Thymus (tissue), 11 donors: Measurements from ENCODE around the gene LRMDA. TPM values are rescaled to one million over a fixed set of nuclear protein-coding genes. Genes with fewer than 3 reads are reported as not detected.

Source experiments
- DNase-seq, 9 donors: peaks; one replicate each; pipeline ENCODE4 v3.0.0-alpha.2; 2013; ENCODE audit warnings: low spot score in 9 of 9, low read depth in 6 of 9, missing footprints in 1 of 9
- H3K27ac ChIP-seq, 2 donors: one replicate each; pipeline ENCODE4 v1.5.1; 2013; ENCODE audit warnings: control low read depth in 1 of 2, low read depth in 1 of 2, low read length in 1 of 2, mild to moderate bottlenecking in 1 of 2, moderate library complexity in 1 of 2
- H3K27me3 ChIP-seq, 2 donors: one replicate each; pipeline ENCODE4 v1.5.1; 2013; ENCODE audit warnings: low read length in 1 of 2; ENCODE audit not compliant: control insufficient read depth in 2 of 2, insufficient read depth in 1 of 2
- H3K36me3 ChIP-seq, 2 donors: one replicate each; pipeline ENCODE4 v1.5.1; 2013; ENCODE audit warnings: low read length in 1 of 2, mild to moderate bottlenecking in 1 of 2, moderate library complexity in 1 of 2; ENCODE audit not compliant: control insufficient read depth in 2 of 2, insufficient read depth in 2 of 2
- H3K4me1 ChIP-seq, 2 donors: one replicate each; pipeline ENCODE4 v1.5.1; 2013; ENCODE audit warnings: low read length in 2 of 2; ENCODE audit not compliant: control insufficient read depth in 2 of 2, insufficient read depth in 2 of 2
- H3K4me3 ChIP-seq, 2 donors: one replicate each; pipeline ENCODE4 v1.5.1; 2013; ENCODE audit warnings: low read length in 2 of 2, control low read depth in 1 of 2, mild to moderate bottlenecking in 1 of 2
- H3K9me3 ChIP-seq, 2 donors: one replicate each; pipeline ENCODE4 v1.5.1; 2013; ENCODE audit warnings: low read length in 1 of 2, mild to moderate bottlenecking in 1 of 2; ENCODE audit not compliant: control insufficient read depth in 2 of 2, insufficient read depth in 1 of 2
- WGBS: extraction: QIAGEN DNeasy Blood & Tissue Kit; methylation state at CpG from one replicate; pipeline ENCODE4 v1.1.7; 2013; 5-methylcytosine and 5-hydroxymethylcytosine counted together
- polyA plus RNA-seq: library from polyadenylated mRNA; stranded (reverse); fragments of 200-250 nt; gene quantifications from one replicate; pipeline ENCODE4 v1.2.3, GENCODE V29; 2013
- total RNA-seq: library from RNA; stranded (reverse); fragments of 120-200 nt; gene quantifications from one replicate; pipeline ENCODE4 v1.2.4, GENCODE V29; 2013
- donor health status: healthy.

Gene LRMDA
- total and polyA plus RNA-seq, 2 donors = 2.5 to 4.6 TPM

- 94% methylated on average over 2 of the region's 2 CpGs for WGBS
- Histone ChIP-seq H3K27me3 (no peaks in the 10 kb centered on the region), H3K4me1 (no peaks in the 10 kb centered on the region), H3K27ac (no peak overlapping the region), H3K36me3 (no peaks in the 10 kb centered on the region), H3K4me3 (no peak overlapping the region), H3K9me3 (no peaks in the 10 kb centered on the region)
- no peak for DNase-seq
Measured at GRCh38 chr10:75866300-75866625, 434.8 kb downstream of the LRMDA start.

GRCh38 chr10:75866731-75867130, 435.3 kb downstream of the LRMDA start:
- Histone ChIP-seq H3K4me1 (no peaks in the 10 kb centered on the region), H3K4me3 (no peak overlapping the region), H3K27ac (no peak overlapping the region), H3K36me3 (no peaks in the 10 kb centered on the region), H3K27me3 (no peaks in the 10 kb centered on the region), H3K9me3 (no peaks in the 10 kb centered on the region)
- WGBS = 86% methylated on average over 4 of the region's 4 CpGs
- DNase-seq = no peak

- Histone ChIP-seq H3K4me3 (no peak overlapping the region), H3K36me3 (no peaks in the 10 kb centered on the region), H3K27me3 (no peaks in the 10 kb centered on the region), H3K9me3 (no peaks in the 10 kb centered on the region), H3K27ac (no peak overlapping the region), H3K4me1 (no peaks in the 10 kb centered on the region)
- DNase-seq = no peak
- WGBS = 93% methylated on average over 5 of the region's 5 CpGs
Measured at GRCh38 chr10:75868574-75868973, 437.1 kb downstream of the LRMDA start.

- 96% methylated on average over 4 of the region's 4 CpGs for WGBS
- H3K9me3 ChIP-seq = no peaks in the 10 kb centered on the region
Measured at GRCh38 chr10:75870039-75870645, 438.7 kb downstream of the LRMDA start.

GRCh38 chr10:75875740-75876139, 444.3 kb downstream of the LRMDA start:
- H3K36me3 ChIP-seq = no peaks in the 10 kb centered on the region
- no peak overlapping the region for H3K4me3 ChIP-seq
- WGBS = 97% methylated on average over 2 of the region's 2 CpGs
- no peaks in the 10 kb centered on the region for H3K27me3 ChIP-seq
- H3K27ac ChIP-seq = no peak overlapping the region
- H3K4me1 ChIP-seq = no peaks in the 10 kb centered on the region
- no peaks in the 10 kb centered on the region for H3K9me3 ChIP-seq
- DNase-seq = no peak

More at GRCh38 chr10:75870039-75870645, 438.7 kb downstream of the LRMDA start:
- Histone ChIP-seq H3K27me3 (no peaks in the 10 kb centered on the region), H3K36me3 (no peaks in the 10 kb centered on the region), H3K4me1 (no peaks in the 10 kb centered on the region), H3K4me3 (no peak overlapping the region), H3K27ac (no peak overlapping the region)
- no peak for DNase-seq

GRCh38 chr10:75876710-75877109, 445.3 kb downstream of the LRMDA start:
- whole genome bisulfite sequencing = 90% methylated on average over 3 of the region's 3 CpGs
- no peaks in the 10 kb centered on the region for H3K36me3 ChIP-seq
- H3K4me3 ChIP-seq = no peak overlapping the region
- no peaks in the 10 kb centered on the region for H3K27me3 ChIP-seq
- H3K4me1 ChIP-seq = no peaks in the 10 kb centered on the region
- DNase-seq = no peak
- no peaks in the 10 kb centered on the region for H3K9me3 ChIP-seq
- H3K27ac ChIP-seq = no peak overlapping the region

- 93% methylated on average over 7 of the region's 7 CpGs for WGBS
- Histone ChIP-seq H3K9me3 (no peaks in the 10 kb centered on the region), H3K36me3 (no peaks in the 10 kb centered on the region), H3K4me1 (no peaks in the 10 kb centered on the region), H3K4me3 (no peak overlapping the region), H3K27ac (no peak overlapping the region), H3K27me3 (no peaks in the 10 kb centered on the region)
- DNase-seq = no peak
Measured at GRCh38 chr10:75877877-75878276, 446.5 kb downstream of the LRMDA start.

GRCh38 chr10:75878586-75878985, 447.2 kb downstream of the LRMDA start:
- DNase-seq = no peak
- H3K4me3 ChIP-seq = no peak overlapping the region
- no peaks in the 10 kb centered on the region for H3K4me1 ChIP-seq
- H3K9me3 ChIP-seq = no peaks in the 10 kb centered on the region
- WGBS = 86% methylated on average over 2 of the region's 2 CpGs
- no peak overlapping the region for H3K27ac ChIP-seq
- no peaks in the 10 kb centered on the region for H3K27me3 ChIP-seq
- no peaks in the 10 kb centered on the region for H3K36me3 ChIP-seq

GRCh38 chr10:75880031-75880775, 448.8 kb downstream of the LRMDA start:
- Histone ChIP-seq H3K4me1 (no peaks in the 10 kb centered on the region), H3K36me3 (no peaks in the 10 kb centered on the region), H3K4me3 (no peak overlapping the region), H3K27me3 (no peaks in the 10 kb centered on the region), H3K9me3 (no peaks in the 10 kb centered on the region), H3K27ac (no peak overlapping the region)
- 72% methylated on average over 4 of the region's 4 CpGs for WGBS
- no peak for DNase-seq
